ENCODE measurements around the gene BBOF1. TPM values are rescaled to one million over a fixed set of nuclear protein-coding genes. Genes with fewer than 3 reads are reported as not detected.
A peak's percentile ranks its signal among the peaks of the same experiment; 100 is the strongest.

BBOF1 gene
- total and polyA plus RNA-seq, 2 donors (not counting 3 experiments of a cell fraction or from before 2014, with no cell fraction given) = 0.63 to 2.3 TPM

GRCh38 chr14:74085047-74085637 is 66.0 kb downstream of the BBOF1 start:
- Histone ChIP-seq H3K36me3 (ENCODE audit: control insufficient read depth in 2 of 2, extremely low read depth in 1 of 2, insufficient read depth in 2 of 2, low read length in 2 of 2) (no peaks in the 10 kb centered on the region), H4K20me1 (replicated peaks; ENCODE audit: control insufficient read depth, extremely low read depth, insufficient read depth, low read length) (no peaks in the 10 kb centered on the region), H3K4me1 (ENCODE audit: control insufficient read depth, extremely low read depth, insufficient read depth, low read length) (peaks cover 33% of the 10 kb centered on the region), H2AFZ (ENCODE audit: low read depth, low read length) (peak overlapping the region; percentile 74), H3K27me3 (ENCODE audit: control insufficient read depth in 2 of 2, insufficient read depth in 2 of 2, low read length in 2 of 2) (no peaks in the 10 kb centered on the region), H3K9me3 (replicated peaks; ENCODE audit: control insufficient read depth, insufficient read depth, low read length) (no peaks in the 10 kb centered on the region), H3K4me3 (replicated peaks in 1 of 3; ENCODE audit: insufficient read depth in 1 of 3, low read depth in 1 of 3, low read length in 3 of 3) (peak overlapping the region; percentile 34 to 87 (median 59)), H3K27ac (ENCODE audit: insufficient read depth, low read depth, low read length) (peak overlapping the region; percentile 57), H3K9ac (replicated peaks; ENCODE audit: extremely low read depth, insufficient read depth, low read length) (peak overlapping the region; percentile 88), H3K9me1 (replicated peaks; ENCODE audit: control insufficient read depth, extremely low read depth, insufficient read depth, low read length) (no peaks in the 10 kb centered on the region), H3K4me2 (ENCODE audit: insufficient read depth, low read length) (peak overlapping the region; percentile 91), H3K79me2 (ENCODE audit: control insufficient read depth, insufficient read depth, low read length) (no peaks in the 10 kb centered on the region)
- TSS peak; percentile 68 for BruUV-seq (replicated peaks)
- TF ChIP-seq MAX (IDR thresholded peaks at IDR 0.05; ENCODE audit: insufficient read depth, insufficient read length) = peak; percentile 0
- TF ChIP-seq POLR2AphosphoS5 (IDR thresholded peaks at IDR 0.05; ENCODE audit: insufficient read depth, low read depth, low read length) = no peak
- CTCF ChIA-PET = no interaction called here
- POLR2A ChIA-PET = no interaction called here
- intact Hi-C loops (cut with micrococcal nuclease) = no loop called here
- dilution Hi-C loops (cut with MboI; ENCODE audit: extremely low pct_ligation_motif_present, low sequenced_read_pairs) = no loop called here
- FAIRE-seq = no peak
- DNase-seq (ENCODE audit: low read depth, low spot score) = no peak

- dilution Hi-C loops (cut with MboI; ENCODE audit: extremely low pct_ligation_motif_present, low sequenced_read_pairs) = no loop called here
- Histone ChIP-seq H3K27me3 (ENCODE audit: control insufficient read depth in 2 of 2, insufficient read depth in 2 of 2, low read length in 2 of 2) (no peaks in the 10 kb centered on the region), H3K27ac (ENCODE audit: insufficient read depth, low read depth, low read length) (no peak overlapping the region), H3K79me2 (ENCODE audit: control insufficient read depth, insufficient read depth, low read length) (no peaks in the 10 kb centered on the region), H3K9ac (replicated peaks; ENCODE audit: extremely low read depth, insufficient read depth, low read length) (peak overlapping the region; percentile 88), H2AFZ (ENCODE audit: low read depth, low read length) (no peak overlapping the region), H4K20me1 (replicated peaks; ENCODE audit: control insufficient read depth, extremely low read depth, insufficient read depth, low read length) (no peaks in the 10 kb centered on the region), H3K9me1 (replicated peaks; ENCODE audit: control insufficient read depth, extremely low read depth, insufficient read depth, low read length) (no peaks in the 10 kb centered on the region), H3K36me3 (ENCODE audit: control insufficient read depth in 2 of 2, extremely low read depth in 1 of 2, insufficient read depth in 2 of 2, low read length in 2 of 2) (no peaks in the 10 kb centered on the region), H3K4me1 (ENCODE audit: control insufficient read depth, extremely low read depth, insufficient read depth, low read length) (peaks cover 29% of the 10 kb centered on the region), H3K4me2 (ENCODE audit: insufficient read depth, low read length) (peak overlapping the region; percentile 91), H3K9me3 (replicated peaks; ENCODE audit: control insufficient read depth, insufficient read depth, low read length) (no peaks in the 10 kb centered on the region), H3K4me3 (replicated peaks in 1 of 3; ENCODE audit: insufficient read depth in 1 of 3, low read depth in 1 of 3, low read length in 3 of 3) (peak overlapping the region in 1 of 3 experiments; percentile 87)
- TF ChIP-seq JUN (IDR thresholded peaks at IDR 0.05; ENCODE audit: borderline replicate concordance, insufficient read depth, insufficient read length, low read depth) = no peak
- TF ChIP-seq MAX (IDR thresholded peaks at IDR 0.05; ENCODE audit: insufficient read depth, insufficient read length) = no peak
- TF ChIP-seq GATA2 (IDR thresholded peaks at IDR 0.05; ENCODE audit: insufficient read depth, insufficient read length, low read depth, low read length) = no peak
- no peak for TF ChIP-seq EZH2 (IDR thresholded peaks at IDR 0.05; ENCODE audit: borderline replicate concordance, low read depth, low read length, severe bottlenecking)
- no peak for TF ChIP-seq CTCF (IDR thresholded peaks at IDR 0.05; ENCODE audit: extremely low read depth in 1 of 2, insufficient read depth in 1 of 2, low read depth in 1 of 2, low read length in 2 of 2)
- no peak for TF ChIP-seq POLR2A (IDR thresholded peaks at IDR 0.05; ENCODE audit: low read depth, low read length)
- no peak for DNase-seq (ENCODE audit: low read depth, low spot score)
- no TSS peak for BruUV-seq (replicated peaks)
- FAIRE-seq = no peak
- POLR2A ChIA-PET = no interaction called here
- CTCF ChIA-PET = no interaction called here
- intact Hi-C loops (cut with micrococcal nuclease) = no loop called here
These were observed 66.7 kb downstream of the BBOF1 start for GRCh38 chr14:74085828-74086227.

Measured in endothelial cell of umbilical vein (primary cell).